ENCODE measurements around the gene ZNF385B. TPM values are rescaled to one million over a fixed set of nuclear protein-coding genes. Genes with fewer than 3 reads are reported as not detected.

ZNF385B gene
- total RNA-seq, 1 experiment from 2014 or later, result 2.2 TPM

GRCh38 chr2:179584760-179585159 lies 276.7 kb downstream of the ZNF385B start:
- peaks cover 5% of the 10 kb centered on the region for H3K9me3 Mint-ChIP-seq
- DNase-seq (ENCODE audit: low spot score), result no peak
- H3K36me3 Mint-ChIP-seq, result no peaks in the 10 kb centered on the region
- H3K27ac Mint-ChIP-seq, result no peak overlapping the region
- H3K4me1 Mint-ChIP-seq, result peaks cover 7% of the 10 kb centered on the region
- CTCF ChIA-PET, result no interaction called here
- ATAC-seq, result no peak
- H3K27me3 Mint-ChIP-seq (ENCODE audit: low read depth), result no peaks in the 10 kb centered on the region
- POLR2A ChIA-PET, result no interaction called here
- TF ChIP-seq ZMAT4 (CRISPR knock-in tag; IDR thresholded peaks at IDR 0.05) (no peak), NFATC4 (CRISPR knock-in tag; IDR thresholded peaks at IDR 0.05) (no peak), AR (CRISPR knock-in tag; IDR thresholded peaks at IDR 0.05) (no peak), ZNF121 (CRISPR knock-in tag; IDR thresholded peaks at IDR 0.05) (no peak), ZNF138 (CRISPR knock-in tag; conservative IDR thresholded peaks at IDR 0.05) (no peak), OVOL2 (CRISPR knock-in tag; IDR thresholded peaks at IDR 0.05; ENCODE audit: borderline replicate concordance) (no peak), MLX (CRISPR knock-in tag; IDR thresholded peaks at IDR 0.05) (no peak), ZNF396 (CRISPR knock-in tag; IDR thresholded peaks at IDR 0.05; ENCODE audit: borderline replicate concordance) (no peak), TP53 (CRISPR knock-in tag; IDR thresholded peaks at IDR 0.05) (no peak), CREB1 (CRISPR knock-in tag; IDR thresholded peaks at IDR 0.05) (no peak), PRRX2 (CRISPR knock-in tag; IDR thresholded peaks at IDR 0.05) (no peak), GABPB1 (CRISPR knock-in tag; IDR thresholded peaks at IDR 0.05) (no peak), IRF2 (CRISPR knock-in tag; IDR thresholded peaks at IDR 0.05; ENCODE audit: borderline replicate concordance, low read depth) (no peak), NFE2L1 (CRISPR knock-in tag; IDR thresholded peaks at IDR 0.05) (no peak)
- H3K4me3 Mint-ChIP-seq, result no peak overlapping the region

GRCh38 chr2:179581605-179582004 lies 279.8 kb downstream of the ZNF385B start:
- ChIA-PET CTCF (no interaction called here), POLR2A (no interaction called here)
- TF ChIP-seq NR2C2 (CRISPR knock-in tag; IDR thresholded peaks at IDR 0.05), result no peak
- no peak for TF ChIP-seq SMAD4 (CRISPR knock-in tag; IDR thresholded peaks at IDR 0.05)
- TF ChIP-seq USF2 (CRISPR knock-in tag; IDR thresholded peaks at IDR 0.05), result peak; percentile 42; the same call in 1 of the 2 replicates
- Mint-ChIP-seq H3K27ac (no peak overlapping the region), H3K4me1 (peaks cover 2% of the 10 kb centered on the region), H3K9me3 (peaks cover 5% of the 10 kb centered on the region), H3K27me3 (ENCODE audit: low read depth) (no peaks in the 10 kb centered on the region), H3K36me3 (no peaks in the 10 kb centered on the region), H3K4me3 (no peak overlapping the region)
- no peak for ATAC-seq
- DNase-seq (ENCODE audit: low spot score), result no peak

- Mint-ChIP-seq H3K4me1 (peaks cover 2% of the 10 kb centered on the region), H3K9me3 (peaks cover 5% of the 10 kb centered on the region), H3K27me3 (ENCODE audit: low read depth) (no peaks in the 10 kb centered on the region), H3K27ac (no peak overlapping the region), H3K4me3 (no peak overlapping the region), H3K36me3 (no peaks in the 10 kb centered on the region)
- CTCF ChIA-PET, result no interaction called here
- ATAC-seq (peak; percentile 72), DNase-seq (ENCODE audit: low spot score) (no peak)
- POLR2A ChIA-PET, result no interaction called here
- TF ChIP-seq PRRX2 (CRISPR knock-in tag; IDR thresholded peaks at IDR 0.05) (no peak), TCF7 (CRISPR knock-in tag; IDR thresholded peaks at IDR 0.05; ENCODE audit: low read depth) (no peak), AFF4 (CRISPR knock-in tag; IDR thresholded peaks at IDR 0.05; ENCODE audit: borderline replicate concordance) (no peak), CDX4 (CRISPR knock-in tag; IDR thresholded peaks at IDR 0.05; ENCODE audit: borderline replicate concordance) (no peak), GRHL2 (CRISPR knock-in tag; IDR thresholded peaks at IDR 0.05; ENCODE audit: insufficient replicate concordance, severe bottlenecking) (no peak), IRF2 (CRISPR knock-in tag; IDR thresholded peaks at IDR 0.05; ENCODE audit: borderline replicate concordance, low read depth) (no peak), E2F5 (CRISPR knock-in tag; IDR thresholded peaks at IDR 0.05) (no peak), SP1 (CRISPR knock-in tag; conservative IDR thresholded peaks at IDR 0.05) (no peak)
Observed at GRCh38 chr2:179580378-179581146, 280.9 kb downstream of the ZNF385B start.
